ENCODE results near the gene KIAA1191.
"Not testable (repeated sequence)": the region's sequence is repeated elsewhere in the genome, so short reads cannot be mapped to it uniquely, and the experiment has no call there.

Gene KIAA1191

GRCh38 chr5:176361437-176362232 lies at the start of gene KIAA1191:
Gene KIAA1191, minus strand, starts transcription at chr5:176361764. Its CDS starts 2,256 bp downstream, at chr5:176359508.
- DNase-seq = peak; percentile 58 to 82

GRCh38 chr5:176410486-176411180 lies 49.1 kb upstream of the KIAA1191 start:
- DNase-seq = no peak

GRCh38 chr5:176409765-176410164 lies 48.2 kb upstream of the KIAA1191 start:
- DNase-seq = no peak

GRCh38 chr5:176408590-176408989 lies 47.0 kb upstream of the KIAA1191 start:
- no peak for DNase-seq

- DNase-seq = not testable (repeated sequence)
These were observed 46.6 kb upstream of the KIAA1191 start for GRCh38 chr5:176408252-176408573.

- DNase-seq = no peak
These were observed 46.1 kb upstream of the KIAA1191 start for GRCh38 chr5:176407456-176408251.

- DNase-seq = no peak
These were observed 45.0 kb upstream of the KIAA1191 start for GRCh38 chr5:176406436-176407052.

- DNase-seq = no peak
These were observed 44.3 kb upstream of the KIAA1191 start for GRCh38 chr5:176405656-176406435.

GRCh38 chr5:176401281-176402205 lies 40.0 kb upstream of the KIAA1191 start:
- DNase-seq = no peak

- DNase-seq = no peak
These were observed 39.0 kb upstream of the KIAA1191 start for GRCh38 chr5:176400382-176401156.

GRCh38 chr5:176397736-176398420 lies 36.3 kb upstream of the KIAA1191 start:
- no peak for DNase-seq

- no peak for DNase-seq
These were observed 34.8 kb upstream of the KIAA1191 start for GRCh38 chr5:176396330-176396729.

- DNase-seq = no peak
These were observed 33.5 kb upstream of the KIAA1191 start for GRCh38 chr5:176394881-176395675.

GRCh38 chr5:176394096-176394495 lies 32.5 kb upstream of the KIAA1191 start:
- DNase-seq = no peak

GRCh38 chr5:176392526-176392925 lies 31.0 kb upstream of the KIAA1191 start:
- no peak for DNase-seq

- no peak for DNase-seq
These were observed 30.4 kb upstream of the KIAA1191 start for GRCh38 chr5:176391999-176392398.

- DNase-seq = no peak
These were observed 29.9 kb upstream of the KIAA1191 start for GRCh38 chr5:176391479-176391878.
